HFF-Myc (cell line): ENCODE results near the gene LTV1.
A peak's percentile ranks its signal among the peaks of the same experiment; 100 is the strongest.
"Not testable (repeated sequence)": the region's sequence is repeated elsewhere in the genome, so short reads cannot be mapped to it uniquely, and the experiment has no call there.

Source experiments
- DNase-seq: peaks from one replicate; pipeline ENCODE4 v3.0.0-alpha.2; 2011; ENCODE audit warnings: low read depth; ENCODE audit errors: extremely low read depth
- H3K4me3 ChIP-seq: replicated peaks from 2 replicates; pipeline ENCODE4 v1.5.1; 2011; ENCODE audit warnings: low read depth, mild to moderate bottlenecking, control low read depth, low read length
- TF ChIP-seq, protein P1 (sequence below): IDR thresholded peaks from 2 replicates; pipeline ENCODE4 v1.5.1; 2012; ENCODE audit warnings: mild to moderate bottlenecking, low read depth, low read length, control low read depth; ENCODE audit errors: missing control alignments

Gene LTV1, protein sequence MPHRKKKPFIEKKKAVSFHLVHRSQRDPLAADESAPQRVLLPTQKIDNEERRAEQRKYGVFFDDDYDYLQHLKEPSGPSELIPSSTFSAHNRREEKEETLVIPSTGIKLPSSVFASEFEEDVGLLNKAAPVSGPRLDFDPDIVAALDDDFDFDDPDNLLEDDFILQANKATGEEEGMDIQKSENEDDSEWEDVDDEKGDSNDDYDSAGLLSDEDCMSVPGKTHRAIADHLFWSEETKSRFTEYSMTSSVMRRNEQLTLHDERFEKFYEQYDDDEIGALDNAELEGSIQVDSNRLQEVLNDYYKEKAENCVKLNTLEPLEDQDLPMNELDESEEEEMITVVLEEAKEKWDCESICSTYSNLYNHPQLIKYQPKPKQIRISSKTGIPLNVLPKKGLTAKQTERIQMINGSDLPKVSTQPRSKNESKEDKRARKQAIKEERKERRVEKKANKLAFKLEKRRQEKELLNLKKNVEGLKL

DNA sequence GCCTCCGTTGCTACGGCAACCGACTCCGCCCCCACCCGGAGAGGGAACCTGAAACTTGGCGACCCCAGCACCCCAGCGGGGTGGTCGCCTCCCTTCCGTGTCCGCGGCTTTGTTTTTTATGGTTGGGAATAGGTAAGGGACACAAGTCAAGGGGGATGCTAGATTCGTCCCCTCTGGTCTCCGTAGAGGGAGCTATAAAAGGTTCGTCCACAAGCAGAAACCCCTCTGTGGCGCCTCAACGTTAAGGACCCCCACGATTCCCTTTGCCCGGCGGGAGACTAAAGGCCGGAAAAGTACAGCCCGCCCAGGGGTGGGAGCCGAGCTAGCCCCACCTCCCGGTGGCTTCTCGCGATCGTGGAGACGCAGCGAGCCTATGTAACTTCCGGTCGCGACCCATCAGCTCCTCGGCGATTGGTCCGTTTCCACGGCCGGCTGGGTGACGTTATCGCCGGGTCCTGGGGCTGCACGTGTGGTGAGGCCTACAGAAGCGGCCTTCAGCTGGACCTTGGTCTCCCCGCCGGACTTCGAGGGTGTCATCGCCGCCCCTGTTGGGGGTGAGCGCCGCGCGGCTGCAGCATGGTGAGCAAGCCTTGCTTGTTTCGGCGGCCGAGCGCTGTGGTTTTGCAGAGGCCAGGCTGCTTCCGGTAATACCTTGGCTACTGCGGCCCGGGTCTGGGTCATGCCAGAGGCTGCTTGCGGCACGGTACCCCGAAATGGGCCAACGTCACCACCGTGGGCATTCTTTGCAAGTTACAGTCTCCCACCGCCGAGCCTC is at the start of gene LTV1:
Gene LTV1, plus strand, starts transcription at position 437 of the 775 bp plus-strand sequence. Its CDS starts 140 bp downstream, at position 577.
- TF ChIP-seq, protein P1, sequence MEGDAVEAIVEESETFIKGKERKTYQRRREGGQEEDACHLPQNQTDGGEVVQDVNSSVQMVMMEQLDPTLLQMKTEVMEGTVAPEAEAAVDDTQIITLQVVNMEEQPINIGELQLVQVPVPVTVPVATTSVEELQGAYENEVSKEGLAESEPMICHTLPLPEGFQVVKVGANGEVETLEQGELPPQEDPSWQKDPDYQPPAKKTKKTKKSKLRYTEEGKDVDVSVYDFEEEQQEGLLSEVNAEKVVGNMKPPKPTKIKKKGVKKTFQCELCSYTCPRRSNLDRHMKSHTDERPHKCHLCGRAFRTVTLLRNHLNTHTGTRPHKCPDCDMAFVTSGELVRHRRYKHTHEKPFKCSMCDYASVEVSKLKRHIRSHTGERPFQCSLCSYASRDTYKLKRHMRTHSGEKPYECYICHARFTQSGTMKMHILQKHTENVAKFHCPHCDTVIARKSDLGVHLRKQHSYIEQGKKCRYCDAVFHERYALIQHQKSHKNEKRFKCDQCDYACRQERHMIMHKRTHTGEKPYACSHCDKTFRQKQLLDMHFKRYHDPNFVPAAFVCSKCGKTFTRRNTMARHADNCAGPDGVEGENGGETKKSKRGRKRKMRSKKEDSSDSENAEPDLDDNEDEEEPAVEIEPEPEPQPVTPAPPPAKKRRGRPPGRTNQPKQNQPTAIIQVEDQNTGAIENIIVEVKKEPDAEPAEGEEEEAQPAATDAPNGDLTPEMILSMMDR, result no peak
- H3K4me3 ChIP-seq, result peak within 1 kb of the TSS; percentile 96
- DNase-seq, result peak; percentile 84

DNA sequence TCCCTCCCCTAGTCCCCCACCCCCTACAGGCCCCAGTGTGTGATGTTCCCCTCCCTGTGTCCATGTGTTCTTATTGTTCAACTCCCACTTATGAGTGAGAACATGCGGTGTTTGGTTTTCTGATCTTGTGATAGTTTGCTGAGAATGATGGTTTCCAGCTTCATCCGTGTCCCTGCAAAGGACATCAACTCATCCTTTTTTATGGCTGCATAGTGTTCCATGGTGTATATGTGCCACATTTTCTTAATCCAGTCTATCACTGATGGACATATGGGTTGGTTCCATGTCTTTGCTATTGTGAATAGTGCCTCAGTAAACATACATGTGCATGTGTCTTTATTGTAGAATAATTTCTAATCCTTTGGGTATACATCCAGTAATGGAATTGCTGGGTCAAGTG is 46.6 kb upstream of the LTV1 start:
- not testable (repeated sequence) for H3K4me3 ChIP-seq, DNase-seq

DNA sequence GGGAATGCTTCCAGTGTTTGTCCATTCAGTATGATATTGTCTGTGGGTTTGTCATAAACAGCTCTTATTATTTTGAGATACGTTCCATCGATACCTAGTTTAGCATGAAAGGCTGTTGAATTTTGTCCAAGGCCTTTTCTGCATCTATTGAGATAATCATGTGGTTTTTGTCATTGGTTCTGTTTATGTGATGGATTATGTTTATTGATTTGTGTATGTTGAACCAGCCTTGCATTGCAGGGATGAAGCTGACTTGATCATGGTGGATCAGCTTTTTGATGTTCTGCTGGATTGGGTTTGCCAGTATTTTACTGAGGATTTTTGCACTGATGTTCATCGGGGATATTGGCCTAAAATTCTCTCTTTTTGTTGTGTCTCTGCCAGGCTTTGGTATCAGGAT is 44.7 kb upstream of the LTV1 start:
- H3K4me3 ChIP-seq, DNase-seq: not testable (repeated sequence)

DNA sequence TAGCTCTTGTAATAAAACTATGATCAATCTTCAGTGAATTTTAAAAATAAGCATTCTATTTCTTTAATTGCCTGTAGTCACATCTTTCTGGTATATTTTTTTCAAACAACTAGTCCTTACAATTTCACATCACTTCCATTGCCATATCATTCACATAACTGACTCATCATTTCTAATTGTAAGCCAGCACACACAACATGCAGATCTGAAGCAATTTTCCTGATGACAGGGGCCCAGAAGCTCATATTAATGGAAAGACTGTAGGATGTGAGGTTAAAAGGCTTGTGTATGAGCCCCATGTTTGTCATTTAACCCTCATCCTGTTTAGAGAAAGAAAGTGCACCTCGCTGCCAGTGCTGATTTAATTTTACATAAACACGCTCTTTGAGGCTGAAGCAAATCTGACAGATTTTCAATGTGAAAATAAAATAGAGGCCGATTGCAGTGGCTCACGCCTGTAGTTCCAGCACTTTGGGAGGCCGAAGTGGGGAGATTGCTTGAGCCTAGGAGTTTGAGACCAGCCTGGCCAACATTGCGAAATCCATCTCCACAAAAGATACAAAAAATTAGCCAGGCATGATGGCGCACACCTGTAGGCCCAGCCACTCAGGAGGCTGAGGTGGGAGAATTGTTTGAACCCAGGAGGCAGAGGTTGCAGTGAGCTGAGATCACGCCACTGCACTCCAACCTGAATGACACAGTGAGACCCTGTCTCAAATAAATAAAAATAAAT is 40.1 kb upstream of the LTV1 start:
- H3K4me3 ChIP-seq, result no peak overlapping the region
- TF ChIP-seq, protein P1, result no peak
- no peak for DNase-seq

DNA sequence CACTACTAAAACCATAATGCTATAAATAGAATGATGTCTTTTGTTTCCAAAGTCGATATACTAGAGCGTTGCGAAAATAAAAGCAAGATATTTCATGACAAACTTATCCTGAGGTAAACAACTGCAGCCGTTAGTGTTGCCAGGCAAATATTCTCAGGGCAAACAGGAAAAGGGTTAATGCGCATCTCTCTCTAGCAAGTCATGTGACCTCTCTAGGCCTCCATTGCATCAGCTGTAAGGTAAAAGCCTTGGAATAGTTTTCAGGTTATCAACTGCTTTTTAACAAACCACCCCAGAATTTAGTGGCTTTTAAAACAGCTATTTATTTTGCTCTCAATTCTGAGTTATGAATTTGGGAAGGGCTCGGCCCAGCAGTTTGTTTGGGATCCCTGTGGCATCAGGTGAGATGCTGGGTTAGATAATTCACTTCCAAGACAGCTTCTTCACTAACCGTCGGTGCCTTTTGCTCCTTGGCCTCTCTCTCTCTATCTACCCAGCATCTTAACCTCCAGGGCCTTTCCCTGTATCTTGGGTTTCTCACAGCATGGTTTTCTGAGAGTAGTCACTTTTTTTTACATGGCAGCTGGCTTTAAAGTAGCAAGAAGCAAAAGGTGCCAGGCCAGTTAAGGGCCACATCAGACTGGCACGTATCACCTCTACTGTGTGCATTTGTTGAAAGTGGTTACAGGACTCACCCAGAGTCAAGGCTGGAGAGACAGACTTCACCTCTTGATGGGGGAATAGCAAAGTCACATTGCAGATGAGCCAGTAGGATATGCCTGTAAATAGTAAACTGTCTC is 39.2 kb upstream of the LTV1 start:
- TF ChIP-seq, protein P1, result no peak
- H3K4me3 ChIP-seq, result no peak overlapping the region
- no peak for DNase-seq

DNA sequence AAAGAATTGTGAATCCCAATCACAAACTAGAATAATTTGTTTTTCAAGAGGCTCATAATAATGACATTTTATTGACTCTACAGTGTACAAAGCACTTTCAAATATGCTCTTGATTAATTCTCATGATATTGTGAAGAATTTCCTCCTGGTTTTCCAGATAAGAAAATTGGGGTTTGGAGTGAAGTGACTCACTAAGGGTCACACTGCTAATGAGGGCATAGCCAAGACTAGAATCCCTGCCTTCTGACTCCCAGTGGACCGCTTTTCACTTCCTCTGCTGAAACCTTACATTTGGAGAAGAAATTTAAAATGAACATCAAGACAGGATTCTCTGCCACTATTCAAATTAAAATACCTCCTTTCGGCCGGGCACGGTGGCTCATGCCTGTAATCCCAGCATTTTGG is 38.3 kb upstream of the LTV1 start:
- DNase-seq, result no peak
- no peak overlapping the region for H3K4me3 ChIP-seq
- TF ChIP-seq, protein P1, result no peak
